ENCODE data around the gene PLCH1. TPM values are rescaled to one million over a fixed set of nuclear protein-coding genes. Genes with fewer than 3 reads are reported as not detected.

The PLCH1 gene
- total RNA-seq, 4 donors from 2014 or later, result 1.4 to 7.0 (median 2.0) TPM

DNA sequence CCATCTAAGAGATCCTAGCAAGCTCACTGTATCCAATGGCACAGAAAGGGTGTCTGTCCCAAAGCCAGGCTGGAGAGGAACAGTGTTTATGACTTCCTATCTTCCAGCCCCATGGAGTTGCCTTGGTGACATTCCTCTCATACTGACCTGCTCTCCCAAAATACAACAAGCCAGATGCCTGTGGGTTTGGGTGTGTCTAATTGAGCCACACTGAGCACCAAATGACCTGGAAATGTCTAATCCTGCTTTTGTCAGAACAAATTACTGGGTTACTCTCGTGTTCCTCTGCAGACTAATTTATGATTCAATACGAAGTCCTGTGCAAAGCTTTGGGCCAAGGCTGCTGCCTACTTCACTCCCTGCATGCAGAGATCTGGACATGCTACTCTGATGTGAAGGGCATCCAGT lies 353.3 kb downstream of the PLCH1 start:
- WGBS, 2 donors, result 24 to 33% methylated on average over 2 of the region's 2 CpGs
- no peak overlapping the region for H3K4me3 ChIP-seq
- peaks cover 0 to 15% (median 0%) of the 10 kb centered on the region in 4 donors for H3K4me1 ChIP-seq

DNA sequence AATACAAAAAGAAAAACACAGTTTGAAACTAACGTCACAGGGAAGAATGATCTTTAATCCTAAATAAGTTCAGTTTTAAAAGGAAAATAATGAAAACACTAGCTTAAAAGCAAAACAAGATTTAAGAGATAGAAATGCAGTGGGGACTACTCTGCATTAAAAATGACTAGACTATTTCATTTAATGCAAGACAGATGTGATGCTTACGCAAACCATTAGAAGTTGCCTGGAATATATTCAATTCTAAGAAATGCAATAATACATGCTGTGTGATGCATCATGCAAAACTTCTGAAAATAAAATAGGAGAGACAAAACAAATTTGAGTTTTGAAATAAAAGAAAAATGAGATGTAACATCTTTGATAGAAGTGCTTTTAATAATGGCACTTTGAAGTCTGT lies 353.8 kb downstream of the PLCH1 start:
- H3K4me1 ChIP-seq, result peaks cover 0 to 15% (median 0%) of the 10 kb centered on the region in 4 donors
- no peak overlapping the region for H3K4me3 ChIP-seq
- 61 to 62% methylated on average over 2 of the region's 2 CpGs for WGBS, 2 donors
- no peaks in the 10 kb centered on the region for H3K27me3 ChIP-seq
- peaks cover 0 to 5% (median 0%) of the 10 kb centered on the region in 4 donors for H3K9me3 ChIP-seq
- H3K27ac ChIP-seq, result peak overlapping the region in 2 of 4 donors; percentile 14 to 68
- H3K36me3 ChIP-seq, result no peaks in the 10 kb centered on the region
- no peak for DNase-seq (ENCODE audit: low spot score in 2 of 2)
- TF ChIP-seq EP300 (IDR thresholded peaks at IDR 0.05), result no peak
- TF ChIP-seq, protein P1, sequence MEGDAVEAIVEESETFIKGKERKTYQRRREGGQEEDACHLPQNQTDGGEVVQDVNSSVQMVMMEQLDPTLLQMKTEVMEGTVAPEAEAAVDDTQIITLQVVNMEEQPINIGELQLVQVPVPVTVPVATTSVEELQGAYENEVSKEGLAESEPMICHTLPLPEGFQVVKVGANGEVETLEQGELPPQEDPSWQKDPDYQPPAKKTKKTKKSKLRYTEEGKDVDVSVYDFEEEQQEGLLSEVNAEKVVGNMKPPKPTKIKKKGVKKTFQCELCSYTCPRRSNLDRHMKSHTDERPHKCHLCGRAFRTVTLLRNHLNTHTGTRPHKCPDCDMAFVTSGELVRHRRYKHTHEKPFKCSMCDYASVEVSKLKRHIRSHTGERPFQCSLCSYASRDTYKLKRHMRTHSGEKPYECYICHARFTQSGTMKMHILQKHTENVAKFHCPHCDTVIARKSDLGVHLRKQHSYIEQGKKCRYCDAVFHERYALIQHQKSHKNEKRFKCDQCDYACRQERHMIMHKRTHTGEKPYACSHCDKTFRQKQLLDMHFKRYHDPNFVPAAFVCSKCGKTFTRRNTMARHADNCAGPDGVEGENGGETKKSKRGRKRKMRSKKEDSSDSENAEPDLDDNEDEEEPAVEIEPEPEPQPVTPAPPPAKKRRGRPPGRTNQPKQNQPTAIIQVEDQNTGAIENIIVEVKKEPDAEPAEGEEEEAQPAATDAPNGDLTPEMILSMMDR (IDR thresholded peaks at IDR 0.05), result no peak
- no peak for TF ChIP-seq POLR2A (IDR thresholded peaks at IDR 0.05)

More for the DNA sequence above, 353.3 kb downstream of the PLCH1 start:
- no peaks in the 10 kb centered on the region for H3K27me3 ChIP-seq
- H3K36me3 ChIP-seq, result no peaks in the 10 kb centered on the region
- peak; percentile 31 to 68 for DNase-seq (ENCODE audit: low spot score in 2 of 2)
- peak in 1 of 2 donors; percentile 55 for TF ChIP-seq EP300 (IDR thresholded peaks at IDR 0.05)
- TF ChIP-seq, protein P1 (IDR thresholded peaks at IDR 0.05), result no peak
- H3K9me3 ChIP-seq, result peaks cover 0 to 5% (median 0%) of the 10 kb centered on the region in 4 donors
- peak overlapping the region in 2 of 4 donors; percentile 14 to 68 for H3K27ac ChIP-seq

DNA sequence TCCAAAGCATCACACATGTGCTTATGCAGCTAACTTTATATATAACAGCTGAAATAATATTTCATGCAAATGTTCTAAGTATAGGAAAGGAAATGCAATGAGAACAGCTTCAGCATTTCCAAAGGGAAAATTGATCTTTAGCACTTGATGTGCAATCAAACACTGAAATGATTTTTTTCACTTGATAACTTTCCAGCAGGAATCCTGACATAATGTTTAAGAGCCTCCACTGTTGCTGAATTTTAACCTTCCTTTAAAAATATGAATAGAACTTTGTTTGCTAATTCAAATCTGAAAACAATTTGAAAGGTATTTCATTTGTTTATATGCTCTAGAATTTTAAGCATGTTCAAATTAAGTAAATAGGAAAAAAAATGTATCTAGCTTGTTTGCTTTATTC lies 354.5 kb downstream of the PLCH1 start:
- Histone ChIP-seq H3K27me3 (no peaks in the 10 kb centered on the region), H3K9me3 (peaks cover 0 to 5% (median 0%) of the 10 kb centered on the region in 4 donors), H3K4me1 (peaks cover 0 to 18% (median 0%) of the 10 kb centered on the region in 4 donors), H3K4me3 (no peak overlapping the region), H3K27ac (peak overlapping the region in 2 of 4 donors; percentile 25 to 60), H3K36me3 (no peaks in the 10 kb centered on the region)
- no peak for DNase-seq (ENCODE audit: low spot score in 2 of 2)
- TF ChIP-seq, protein P1 (IDR thresholded peaks at IDR 0.05), result no peak
- TF ChIP-seq POLR2A (IDR thresholded peaks at IDR 0.05) (no peak), EP300 (IDR thresholded peaks at IDR 0.05) (no peak)

- H3K9me3 ChIP-seq, result no peaks in the 10 kb centered on the region
- 78 to 87% methylated on average over 2 of the region's 2 CpGs for WGBS, 2 donors
- H3K27me3 ChIP-seq, result no peaks in the 10 kb centered on the region
- no peak for DNase-seq (ENCODE audit: low spot score in 2 of 2)
- no peak overlapping the region for H3K4me3 ChIP-seq
- H3K4me1 ChIP-seq, result peaks cover 0 to 18% (median 0%) of the 10 kb centered on the region in 4 donors
- H3K36me3 ChIP-seq, result no peaks in the 10 kb centered on the region
- H3K27ac ChIP-seq, result no peak overlapping the region
- TF ChIP-seq POLR2A (IDR thresholded peaks at IDR 0.05) (no peak), EP300 (IDR thresholded peaks at IDR 0.05) (no peak)
- TF ChIP-seq, protein P1 (IDR thresholded peaks at IDR 0.05), result no peak
Measured at GRCh38 chr3:155388417-155388816, 356.5 kb downstream of the PLCH1 start.

GRCh38 chr3:155387571-155387970 lies 357.3 kb downstream of the PLCH1 start:
- H3K27me3 ChIP-seq, result no peaks in the 10 kb centered on the region
- TF ChIP-seq EP300 (IDR thresholded peaks at IDR 0.05), result no peak
- TF ChIP-seq, protein P1 (IDR thresholded peaks at IDR 0.05), result no peak
- TF ChIP-seq POLR2A (IDR thresholded peaks at IDR 0.05), result no peak
- no peak overlapping the region for H3K4me3 ChIP-seq
- H3K4me1 ChIP-seq, result peaks cover 0 to 18% (median 0%) of the 10 kb centered on the region in 4 donors
- no peaks in the 10 kb centered on the region for H3K9me3 ChIP-seq
- DNase-seq (ENCODE audit: low spot score in 2 of 2), result no peak
- WGBS, 2 donors, result 67 to 74% methylated on average over 3 of the region's 3 CpGs
- H3K27ac ChIP-seq, result no peak overlapping the region
- H3K36me3 ChIP-seq, result no peaks in the 10 kb centered on the region

All from tibial nerve (tissue), 4 donors.